Keratinocyte (primary cell): ENCODE results near the gene TAS1R3. TPM values are rescaled to one million over a fixed set of nuclear protein-coding genes. Genes with fewer than 3 reads are reported as not detected.

Experiments used
- DNase-seq: peaks from one replicate; pipeline ENCODE4 v3.0.0-alpha.2; 2011; ENCODE audit warnings: low read depth, missing footprints, low spot score
- FAIRE-seq: peaks from 2 replicates; lab custom pipeline; 2011; peaks lifted over from hg19 to GRCh38; lab: Jason Lieb, UNC
- H2AFZ ChIP-seq: 2 replicates; pipeline ENCODE4 v1.6.0; 2012; ENCODE audit warnings: low read length, control low read depth, inconsistent platforms; ENCODE audit not compliant: control insufficient read depth
- H3K27ac ChIP-seq: 2 replicates; pipeline ENCODE4 v1.5.1; 2011; ENCODE audit warnings: low read length; ENCODE audit not compliant: control insufficient read depth, insufficient read depth
- H3K27me3 ChIP-seq: 3 replicates; pipeline ENCODE4 v1.6.0; 2011; ENCODE audit warnings: low read length; ENCODE audit not compliant: control insufficient read depth, insufficient read depth; ENCODE audit errors: extremely low read depth
- H3K36me3 ChIP-seq, 2 experiments: 2 replicates in 1 of 2; 3 replicates in 1 of 2; pipeline ENCODE4 v1.5.1; 2011; ENCODE audit warnings: low read length in 2 of 2, mild to moderate bottlenecking in 1 of 2; ENCODE audit not compliant: control insufficient read depth in 2 of 2, insufficient read depth in 2 of 2; ENCODE audit errors: extremely low read depth in 1 of 2
- H3K4me1 ChIP-seq: 3 replicates; pipeline ENCODE4 v1.5.1; 2011; ENCODE audit warnings: low read length; ENCODE audit not compliant: control insufficient read depth, insufficient read depth; ENCODE audit errors: extremely low read depth
- H3K4me2 ChIP-seq: 3 replicates; pipeline ENCODE4 v1.6.0; 2011; ENCODE audit warnings: low read depth, low read length; ENCODE audit not compliant: control insufficient read depth, insufficient read depth; ENCODE audit errors: extremely low read depth
- H3K4me3 ChIP-seq, 3 experiments: fragments of 200-600 bp in 1 of 3; sonication (generic) in 1 of 3; 2 replicates in 2 of 3; 3 replicates in 1 of 3; pipeline ENCODE4 v1.5.1; 2011 to 2016; ENCODE audit warnings: low read length in 3 of 3, mild to moderate bottlenecking in 3 of 3, control low read depth in 2 of 3, inconsistent platforms in 1 of 3, low read depth in 1 of 3, mixed read lengths in 1 of 3, mixed run types in 1 of 3, moderate library complexity in 1 of 3; ENCODE audit not compliant: control insufficient read depth in 2 of 3, insufficient read depth in 2 of 3; ENCODE audit errors: extremely low read depth in 1 of 3
- H3K79me2 ChIP-seq: 2 replicates; pipeline ENCODE4 v1.6.0; 2012; ENCODE audit warnings: low read length; ENCODE audit not compliant: control insufficient read depth, insufficient read depth
- H3K9ac ChIP-seq: 3 replicates; pipeline ENCODE4 v1.6.0; 2011; ENCODE audit warnings: low read length; ENCODE audit not compliant: control insufficient read depth, insufficient read depth; ENCODE audit errors: extremely low read depth
- H3K9me1 ChIP-seq: 3 replicates; pipeline ENCODE4 v1.6.0; 2011; ENCODE audit warnings: low read length; ENCODE audit not compliant: control insufficient read depth, insufficient read depth; ENCODE audit errors: extremely low read depth
- H3K9me3 ChIP-seq: 2 replicates; pipeline ENCODE4 v1.5.1; 2012; ENCODE audit warnings: low read depth, low read length; ENCODE audit not compliant: control insufficient read depth
- H4K20me1 ChIP-seq: 3 replicates; pipeline ENCODE4 v1.6.0; 2011; ENCODE audit warnings: low read length; ENCODE audit not compliant: control insufficient read depth, insufficient read depth; ENCODE audit errors: extremely low read depth
- EZH2 ChIP-seq: IDR thresholded peaks from one replicate; pipeline ENCODE4 v1.6.1; 2012; ENCODE audit warnings: inconsistent platforms, mild to moderate bottlenecking, low read length, moderate library complexity
- dilution Hi-C: fragments of 300-500 bp; cut with MboI; formaldehyde crosslinking; loops from one replicate; pipeline ENCODE4 v1.7.0; 2020; ENCODE audit warnings: low sequenced_read_pairs; ENCODE audit not compliant: extremely low pct_ligation_motif_present
- polyA plus RNA-seq, 5 experiments: library from polyadenylated mRNA; depleted of rRNA in 3 of 5; stranded (reverse) in 3 of 5; stranded (forward) in 1 of 5; unstranded in 1 of 5; fragments of >200 nt; gene quantifications; 1 replicate in 1 of 5; 2 replicates in 3 of 5; 3 replicates in 1 of 5; pipeline versions ENCODE4 v1.2.1 to v1.2.3, GENCODE V29; 2011 to 2012; ENCODE audit warnings: missing spikeins in 2 of 5, low read depth in 1 of 5, low replicate concordance in 1 of 5
- TF ChIP-seq, protein P1 (sequence below), 3 experiments: IDR thresholded peaks in 1 of 3; conservative IDR thresholded peaks in 1 of 3; optimal IDR thresholded peaks in 1 of 3; 2 replicates in 2 of 3; 3 replicates in 1 of 3; pipeline versions ENCODE3 to v1.5.1; 2011; ENCODE audit warnings: low read length in 3 of 3, mild to moderate bottlenecking in 3 of 3, moderate library complexity in 2 of 3, control low read depth in 1 of 3, inconsistent platforms in 1 of 3; ENCODE audit not compliant: insufficient read depth in 2 of 3; ENCODE audit errors: extremely low read depth in 1 of 3

Gene TAS1R3
- polyA plus RNA-seq, 1 donor (not counting 4 experiments of a cell fraction or from before 2014, with no cell fraction given) = 0.04 TPM

DNA sequence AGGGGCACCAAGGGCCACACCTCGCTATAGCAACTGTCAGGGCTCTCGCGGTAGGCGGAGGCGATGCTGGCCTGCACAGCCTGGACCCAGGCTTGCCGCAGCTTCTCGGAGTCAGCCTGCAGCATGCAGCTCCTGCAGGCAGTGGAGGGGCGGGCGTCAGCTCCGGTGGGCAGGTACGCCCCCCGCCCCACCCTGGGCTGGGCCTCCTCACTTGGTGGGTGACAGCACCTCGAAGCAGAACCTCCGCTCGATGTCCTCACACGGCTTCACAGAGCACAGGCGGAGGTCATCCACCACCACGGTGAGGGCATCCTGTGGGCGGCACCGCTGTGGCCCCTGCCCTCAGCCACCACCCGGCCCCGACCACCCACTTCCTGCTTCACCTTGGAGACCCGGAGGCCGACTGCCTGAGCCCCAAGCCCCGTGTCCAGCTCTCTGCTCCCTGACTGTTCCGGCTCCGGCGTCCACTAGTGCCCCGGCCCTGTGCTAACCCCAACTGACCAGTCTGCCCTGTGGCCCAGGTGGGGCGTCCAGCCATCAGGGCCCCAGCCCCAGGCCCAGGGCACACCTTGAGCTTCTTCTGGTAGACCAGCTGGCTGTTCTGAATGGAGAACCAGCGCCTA lies 33.2 kb upstream of the TAS1R3 start:
- Histone ChIP-seq H3K79me2 (no peaks in the 10 kb centered on the region), H3K4me1 (peaks cover 3% of the 10 kb centered on the region), H3K4me2 (no peak overlapping the region), H3K9ac (no peak overlapping the region), H3K9me3 (no peaks in the 10 kb centered on the region), H3K27ac (no peak overlapping the region), H3K4me3 (no peak overlapping the region), H2AFZ (no peak overlapping the region), H3K36me3 (peaks cover 0 to 1% of the 10 kb centered on the region in 2 experiments), H3K27me3 (no peaks in the 10 kb centered on the region), H3K9me1 (no peaks in the 10 kb centered on the region), H4K20me1 (no peaks in the 10 kb centered on the region)
- DNase-seq (no peak), FAIRE-seq (no peak)
- TF ChIP-seq EZH2 = no peak
- TF ChIP-seq, protein P1, sequence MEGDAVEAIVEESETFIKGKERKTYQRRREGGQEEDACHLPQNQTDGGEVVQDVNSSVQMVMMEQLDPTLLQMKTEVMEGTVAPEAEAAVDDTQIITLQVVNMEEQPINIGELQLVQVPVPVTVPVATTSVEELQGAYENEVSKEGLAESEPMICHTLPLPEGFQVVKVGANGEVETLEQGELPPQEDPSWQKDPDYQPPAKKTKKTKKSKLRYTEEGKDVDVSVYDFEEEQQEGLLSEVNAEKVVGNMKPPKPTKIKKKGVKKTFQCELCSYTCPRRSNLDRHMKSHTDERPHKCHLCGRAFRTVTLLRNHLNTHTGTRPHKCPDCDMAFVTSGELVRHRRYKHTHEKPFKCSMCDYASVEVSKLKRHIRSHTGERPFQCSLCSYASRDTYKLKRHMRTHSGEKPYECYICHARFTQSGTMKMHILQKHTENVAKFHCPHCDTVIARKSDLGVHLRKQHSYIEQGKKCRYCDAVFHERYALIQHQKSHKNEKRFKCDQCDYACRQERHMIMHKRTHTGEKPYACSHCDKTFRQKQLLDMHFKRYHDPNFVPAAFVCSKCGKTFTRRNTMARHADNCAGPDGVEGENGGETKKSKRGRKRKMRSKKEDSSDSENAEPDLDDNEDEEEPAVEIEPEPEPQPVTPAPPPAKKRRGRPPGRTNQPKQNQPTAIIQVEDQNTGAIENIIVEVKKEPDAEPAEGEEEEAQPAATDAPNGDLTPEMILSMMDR (optimal IDR thresholded peaks at IDR 0.05 in 1 of 3, IDR thresholded peaks at IDR 0.05 in 1 of 3, conservative IDR thresholded peaks at IDR 0.05 in 1 of 3; ENCODE audit: extremely low read depth in 1 of 3, insufficient read depth in 2 of 3, low read length in 3 of 3) = no peak
- dilution Hi-C loops = no loop called here

DNA sequence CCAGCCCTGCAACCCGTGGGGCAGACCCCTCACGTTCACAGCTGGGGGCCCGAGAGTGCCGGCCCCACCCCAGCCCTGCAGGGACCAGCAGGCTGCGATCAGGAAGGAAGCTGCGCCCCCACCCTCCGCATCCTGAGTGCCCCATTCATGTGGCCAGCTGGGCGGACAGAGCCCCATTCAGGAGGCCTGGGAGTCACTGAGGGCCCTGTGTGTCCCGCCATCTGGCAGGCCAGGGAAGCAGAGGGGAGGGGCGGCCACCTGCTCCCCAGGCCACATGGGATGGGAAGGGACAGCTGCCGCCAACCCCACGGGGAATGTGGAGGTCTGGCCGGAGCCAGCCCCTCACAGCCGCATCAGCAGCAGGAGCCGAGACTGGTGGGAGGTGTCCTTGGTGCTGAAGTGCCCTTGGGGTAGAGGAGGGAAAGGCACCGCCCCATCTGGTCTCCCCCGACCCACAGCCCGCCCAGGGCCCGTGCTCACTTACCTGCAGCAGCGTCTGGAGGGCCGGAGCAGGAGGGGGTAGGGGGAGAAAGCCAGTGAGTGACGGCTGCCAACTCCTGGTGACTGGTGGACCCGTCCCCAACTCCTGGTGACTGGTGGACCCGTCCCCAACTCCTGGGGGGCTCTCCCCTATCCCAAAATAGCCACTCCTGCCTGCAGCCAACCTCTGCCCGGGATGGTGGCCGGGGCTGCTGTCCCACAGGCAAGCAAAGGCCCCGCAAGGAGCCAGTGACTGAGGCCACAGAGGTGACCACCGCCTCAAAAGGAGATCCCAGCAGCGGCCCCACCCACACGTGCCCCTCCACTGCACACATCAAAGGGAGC lies 32.0 kb upstream of the TAS1R3 start:
- H2AFZ ChIP-seq = no peak overlapping the region
- H3K36me3 ChIP-seq = peaks cover 0 to 1% of the 10 kb centered on the region in 2 experiments
- no peak for FAIRE-seq
- DNase-seq = no peak
- no peak overlapping the region for H3K9ac ChIP-seq
- no peaks in the 10 kb centered on the region for H3K27me3 ChIP-seq
- H3K4me2 ChIP-seq = no peak overlapping the region
- H4K20me1 ChIP-seq = no peaks in the 10 kb centered on the region
- TF ChIP-seq EZH2 = no peak
- TF ChIP-seq, protein P1 (optimal IDR thresholded peaks at IDR 0.05 in 1 of 3, IDR thresholded peaks at IDR 0.05 in 1 of 3, conservative IDR thresholded peaks at IDR 0.05 in 1 of 3; ENCODE audit: extremely low read depth in 1 of 3, insufficient read depth in 2 of 3, low read length in 3 of 3) = no peak
- H3K79me2 ChIP-seq = no peaks in the 10 kb centered on the region
- dilution Hi-C loops = no loop called here
- H3K9me3 ChIP-seq = no peaks in the 10 kb centered on the region
- no peak overlapping the region for H3K4me3 ChIP-seq
- no peaks in the 10 kb centered on the region for H3K9me1 ChIP-seq
- peaks cover 14% of the 10 kb centered on the region for H3K4me1 ChIP-seq
- H3K27ac ChIP-seq = no peak overlapping the region
